Measurements from ENCODE around the gene TPST2. TPM values are rescaled to one million over a fixed set of nuclear protein-coding genes. Genes with fewer than 3 reads are reported as not detected.

Gene TPST2
- total and polyA plus RNA-seq, 9 of the 15 experiments (the other 6 are each of a cell fraction or from before 2014, with no cell fraction given), result 14.2 to 123 (median 60.1) TPM

- peak; percentile 31; the same call in 1 of the 2 replicates for TF ChIP-seq RBFOX2 (IDR thresholded peaks at IDR 0.05; ENCODE audit: low read depth, low read length)
- no peak for TF ChIP-seq ZBTB12 (CRISPR knock-in tag; IDR thresholded peaks at IDR 0.05)
- no peak for TF ChIP-seq SMC3 (conservative IDR thresholded peaks at IDR 0.05; ENCODE audit: insufficient read depth, low read depth, low read length)
- TF ChIP-seq ZFPM2 (CRISPR knock-in tag; IDR thresholded peaks at IDR 0.05), result no peak
- 0 out of 4 replicates have a peak, but pooled peaks of 1 of the 2 experiments have one; percentile 68 for TF ChIP-seq TEAD1 (CRISPR knock-in tag; IDR thresholded peaks at IDR 0.05)
- 0 out of 2 replicates have a peak, but pooled peaks have one; percentile 32 for TF ChIP-seq CREB5 (CRISPR knock-in tag; IDR thresholded peaks at IDR 0.05)
- TF ChIP-seq SMARCA4 (IDR thresholded peaks at IDR 0.05), result peak; percentile 97
These were observed 42.7 kb upstream of the TPST2 start (continued) for GRCh38 chr22:26632422-26633155.

GRCh38 chr22:26631282-26631681 lies 41.4 kb upstream of the TPST2 start:
- H3K4me1 ChIP-seq (replicated peaks in 1 of 2; ENCODE audit: control insufficient read depth in 2 of 2, insufficient read depth in 2 of 2, low read length in 2 of 2), result peaks cover 20 to 49% of the 10 kb centered on the region in 2 experiments
- H3K36me3 ChIP-seq (ENCODE audit: control insufficient read depth, insufficient read depth, low read length), result no peaks in the 10 kb centered on the region
- 8% methylated on average over 4 of the region's 4 CpGs for WGBS (ENCODE audit: insufficient coverage, low coverage, missing lambda C conversion rate)
- H3K4me3 ChIP-seq, result no peak overlapping the region
- H2AFZ ChIP-seq (ENCODE audit: low read depth, low read length), result peak overlapping the region; percentile 75
- FAIRE-seq (no peak), ATAC-seq (no peak), DNase-seq (ENCODE audit: extremely low read depth in 1 of 4, low spot score in 3 of 4) (no peak)
- no peaks in the 10 kb centered on the region for H4K20me1 ChIP-seq (replicated peaks; ENCODE audit: control insufficient read depth, insufficient read depth, low read length)
- BruUV-seq (replicated peaks), result no TSS peak
- ChIA-PET POLR2A (interaction anchor here (0.6 kb wide), 2 partner anchors 11 to 26 kb away, joined by 4 read pairs; no protein-coding TSS in a partner anchor), CTCF (ENCODE audit: low intra/inter-chr PET ratio) (no interaction called here)
- peak overlapping the region; percentile 90 for H3K27ac ChIP-seq (ENCODE audit: extremely low read depth, low read depth, low read length)
- no peaks in the 10 kb centered on the region for H3K27me3 ChIP-seq (ENCODE audit: control insufficient read depth in 2 of 2, insufficient read depth in 2 of 2, low read length in 2 of 2)
- peaks cover 7% of the 10 kb centered on the region; the same call in 1 of the 3 replicates for H3K79me2 ChIP-seq (ENCODE audit: control insufficient read depth, insufficient read depth, low read length)
- H3K9me3 ChIP-seq (replicated peaks; ENCODE audit: control insufficient read depth, insufficient read depth, low read depth, low read length), result peaks cover 2% of the 10 kb centered on the region; the same call in 1 of the 2 replicates
- H3K4me2 ChIP-seq (ENCODE audit: insufficient read depth, low read length), result peak overlapping the region; percentile 52
- intact Hi-C loops (cut with micrococcal nuclease), result no loop called here
- peak overlapping the region; percentile 67 to 76; a peak in 3 of 4 replicates for H3K9ac ChIP-seq (ENCODE audit: insufficient read depth in 1 of 2, low read depth in 2 of 2, low read length in 2 of 2)
- H3K9me1 ChIP-seq (ENCODE audit: control insufficient read depth, insufficient read depth, low read length), result peaks cover 4% of the 10 kb centered on the region
- in situ Hi-C loops (cut with MboI), result no loop called here
- TF ChIP-seq ZBTB1 (CRISPR knock-in tag; IDR thresholded peaks at IDR 0.05; ENCODE audit: borderline replicate concordance, low read depth), result no peak
- no peak for TF ChIP-seq ETS2 (tag; IDR thresholded peaks at IDR 0.05; ENCODE audit: borderline replicate concordance, poor library complexity, severe bottlenecking)
- TF ChIP-seq NFATC3 (IDR thresholded peaks at IDR 0.05), result no peak
- TF ChIP-seq CUX1 (CRISPR knock-in tag; IDR thresholded peaks at IDR 0.05), result no peak
